ENCODE measurements around the gene ASB7.

Gene ASB7

GRCh38 chr15:100687582-100688141 lies 85.3 kb downstream of the ASB7 start:
- DNase-seq = no peak

GRCh38 chr15:100688549-100689120 lies 86.2 kb downstream of the ASB7 start:
- DNase-seq = no peak

DNA sequence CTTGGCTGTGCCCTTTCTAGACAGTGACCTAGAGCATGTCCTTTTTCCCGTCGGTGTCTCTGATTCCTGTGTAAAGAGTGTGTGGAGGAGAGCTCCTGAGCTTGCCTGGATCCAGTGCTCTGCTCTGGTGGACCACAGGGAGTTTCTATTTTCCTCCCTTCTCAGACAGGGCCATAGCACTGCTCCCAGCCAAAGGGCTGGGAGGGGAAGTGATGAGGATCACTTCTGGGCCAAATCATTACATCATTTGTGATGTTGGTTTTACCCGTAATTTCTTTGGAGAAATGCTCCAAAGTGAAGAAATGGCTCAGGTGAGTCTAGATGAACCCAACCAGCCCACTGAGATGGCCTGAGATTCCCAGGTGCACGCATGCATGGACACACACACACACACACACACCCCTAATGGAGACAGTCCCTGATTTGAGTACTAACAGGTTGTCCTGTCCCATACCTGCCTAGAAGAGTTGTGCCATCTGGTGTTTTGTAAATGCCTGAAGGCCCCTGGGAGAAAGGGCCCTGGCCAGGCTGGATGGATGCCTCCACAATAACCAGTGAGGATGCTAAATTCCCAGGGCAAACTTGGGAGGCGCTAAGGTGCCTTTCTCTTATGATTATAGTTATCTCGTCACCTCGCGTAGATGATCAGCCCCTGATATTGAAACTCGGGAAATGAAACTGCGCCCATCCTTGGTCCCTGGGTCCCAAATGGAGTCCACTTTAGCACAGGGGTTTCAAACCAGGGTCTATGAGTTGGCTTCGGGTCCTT lies 86.9 kb downstream of the ASB7 start:
- DNase-seq = no peak

GRCh38 chr15:100690032-100690794 lies 87.8 kb downstream of the ASB7 start:
- DNase-seq = no peak

- no peak for DNase-seq
Measured at GRCh38 chr15:100690795-100691158, 88.4 kb downstream of the ASB7 start.

DNA sequence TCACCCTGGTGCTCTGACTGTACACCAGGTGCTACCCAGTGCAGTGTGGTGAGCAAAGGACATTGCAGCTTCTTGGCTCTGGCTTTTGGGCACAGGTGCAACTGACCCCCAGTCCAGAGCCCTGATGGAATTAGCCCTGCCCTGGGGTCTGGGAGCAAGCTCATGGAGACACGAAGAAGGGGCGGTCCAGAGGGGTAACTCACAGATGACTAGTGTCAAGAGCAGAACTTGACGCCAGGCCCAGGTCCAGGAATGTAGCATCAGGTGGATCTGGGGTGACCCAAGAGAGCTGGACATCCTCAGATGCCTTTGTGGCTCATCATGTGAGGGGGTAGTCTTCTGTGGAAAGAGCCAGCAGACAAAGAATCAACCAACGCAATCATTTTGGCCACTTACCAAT lies 88.9 kb downstream of the ASB7 start:
- no peak for DNase-seq

DNA sequence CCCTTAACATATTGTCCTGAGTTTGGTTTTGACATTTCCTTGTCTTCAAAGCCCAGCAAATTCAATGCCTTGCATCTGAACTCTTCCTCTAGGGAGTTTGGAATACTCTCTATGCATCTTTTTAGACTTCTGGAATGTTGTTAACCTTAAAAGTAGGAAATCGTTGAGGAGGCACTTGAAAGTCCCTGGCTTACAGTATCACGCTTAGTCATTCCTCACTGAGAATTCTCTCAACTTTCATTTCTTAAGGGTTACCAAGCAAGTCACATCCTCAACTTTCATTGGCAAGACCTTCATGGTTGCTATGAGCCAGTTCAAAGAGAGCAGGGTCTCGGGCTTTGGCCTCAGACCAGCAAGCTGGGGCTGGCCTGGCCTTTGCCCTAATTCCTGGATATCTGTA lies 89.9 kb downstream of the ASB7 start:
- no peak for DNase-seq

DNA sequence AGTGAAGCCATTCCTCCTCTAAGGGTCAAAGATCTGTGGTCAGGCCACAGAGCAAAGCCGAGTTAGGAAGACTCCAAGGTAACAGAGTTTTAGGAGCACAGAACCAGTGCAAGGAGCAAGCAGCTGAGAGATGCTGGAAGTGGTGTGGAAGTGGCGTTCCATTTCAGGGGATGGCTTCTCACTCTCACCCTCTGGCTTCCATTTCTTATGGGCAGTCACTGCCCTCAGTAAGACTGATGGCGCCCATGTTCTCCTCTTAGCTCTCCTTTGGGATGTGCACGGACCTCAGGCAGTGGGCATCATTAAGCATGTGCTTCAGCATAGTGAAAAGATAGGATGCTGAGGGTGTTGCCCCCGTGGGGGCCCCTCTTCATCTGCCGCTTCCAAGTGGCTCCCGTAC lies 90.3 kb downstream of the ASB7 start:
- DNase-seq = no peak

DNA sequence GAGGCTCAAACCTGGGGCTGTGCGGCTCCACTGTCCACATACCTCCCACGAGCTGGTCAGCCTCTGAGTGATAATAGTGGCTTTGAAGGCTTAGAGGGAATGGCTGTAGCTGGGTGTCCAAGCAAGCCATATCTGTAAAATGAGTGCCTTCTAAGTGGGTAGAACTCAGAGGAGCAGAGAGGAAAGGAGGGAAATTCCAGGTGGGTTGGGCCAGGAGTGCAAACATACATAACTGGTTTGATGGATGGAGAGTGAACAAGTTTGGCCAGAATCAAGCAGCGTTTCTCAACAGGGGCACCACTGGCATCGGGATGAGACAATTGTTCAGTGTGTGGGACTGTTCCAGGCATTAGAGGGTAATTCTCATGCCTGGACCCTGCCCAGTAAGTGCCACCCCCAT lies 91.1 kb downstream of the ASB7 start:
- DNase-seq = no peak

DNA sequence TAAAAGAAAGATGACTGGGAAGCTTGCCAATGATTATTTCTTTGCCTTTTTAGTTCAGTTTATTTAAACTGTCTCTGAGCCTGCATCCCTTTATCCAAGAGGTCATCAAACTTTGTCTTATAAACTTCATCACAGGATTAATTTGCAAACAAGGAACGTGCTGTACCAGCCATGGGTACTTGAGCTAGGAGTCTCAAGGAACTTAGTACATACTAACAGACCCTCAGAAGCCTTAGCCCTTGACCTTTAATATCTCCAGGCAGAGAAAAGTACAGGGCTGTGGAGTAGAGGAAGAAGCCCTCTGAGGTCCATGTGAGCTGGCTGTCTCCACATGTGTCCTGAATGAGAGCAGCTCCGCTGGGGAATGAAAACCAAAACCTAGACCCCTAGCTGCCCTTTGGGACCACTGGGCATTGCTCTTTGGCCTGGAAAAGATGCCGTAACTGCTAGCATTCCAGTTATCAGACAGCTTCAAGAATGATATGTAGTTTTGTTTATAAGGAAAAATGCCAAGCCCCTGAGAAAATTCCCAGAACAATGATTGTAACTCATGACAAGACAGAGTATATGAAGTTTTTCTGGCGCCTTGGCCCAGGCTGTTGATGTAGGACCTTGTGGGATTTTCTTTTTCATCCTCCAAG lies 92.1 kb downstream of the ASB7 start:
- DNase-seq = no peak

DNA sequence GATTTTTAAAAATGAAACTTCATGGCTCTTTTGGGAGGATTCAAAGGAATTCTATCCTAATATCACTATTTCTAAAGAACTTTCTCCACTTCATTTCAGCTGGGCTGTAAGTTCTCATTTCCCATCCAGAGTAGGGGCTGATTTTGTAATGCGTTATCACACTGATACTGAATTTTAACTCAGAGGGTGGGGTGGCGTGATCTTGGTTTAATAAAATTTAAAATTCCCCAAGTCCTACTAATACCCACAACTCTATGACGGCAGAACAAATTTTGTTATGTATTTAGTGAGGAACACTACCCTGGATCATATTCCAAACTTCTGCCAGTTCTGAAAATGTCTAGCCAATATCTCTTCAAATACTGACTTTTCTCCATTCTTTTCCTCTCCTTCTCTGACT lies 92.7 kb downstream of the ASB7 start:
- DNase-seq = no peak

DNA sequence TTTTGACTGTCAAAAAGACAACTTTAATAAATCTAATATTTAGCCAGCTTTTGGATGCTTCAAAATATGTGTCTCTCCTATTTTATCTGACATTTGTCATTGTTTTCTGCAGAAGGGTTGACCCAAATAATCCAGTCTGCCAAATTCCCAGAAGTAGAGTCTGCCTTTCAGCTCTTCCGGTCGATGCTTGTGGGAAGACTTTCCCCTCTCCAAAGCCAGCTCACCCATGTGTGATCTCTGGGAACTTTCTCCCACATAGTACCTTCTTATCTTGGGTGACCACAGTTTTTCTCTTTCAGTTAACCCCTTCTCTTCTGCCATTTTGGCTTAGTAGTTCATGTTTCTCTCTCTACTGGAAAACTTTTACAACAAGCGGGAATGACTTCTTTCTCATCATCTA lies 94.1 kb downstream of the ASB7 start:
- no peak for DNase-seq

Data from NCI-H187 treated with DMSO at 0.1 percent for 48 hours (cell line).